GM19455 (cell line): ENCODE measurements around the gene ISG20.
"Not testable (repeated sequence)": the region's sequence is repeated elsewhere in the genome, so short reads cannot be mapped to it uniquely, and the experiment has no call there.

Source experiments
- ATAC-seq: cut with Tn5 transposase; IDR thresholded peaks from one replicate; pipeline ENCODE4 v1.9.1; 2021; ENCODE audit not compliant: unreplicated experiment

Gene ISG20

GRCh38 chr15:88618686-88619085 lies 20.1 kb upstream of the ISG20 start:
- no peak for ATAC-seq

GRCh38 chr15:88619796-88620195 lies 19.0 kb upstream of the ISG20 start:
- ATAC-seq, result no peak

- ATAC-seq, result peak; percentile 88
Measured at GRCh38 chr15:88620995-88621772, 17.6 kb upstream of the ISG20 start, which contains the start of gene AEN. TSS of gene AEN (plus strand) at chr15:88621340. CDS start at chr15:88626210, 4,870 bp downstream.

GRCh38 chr15:88621789-88622604 lies 16.8 kb upstream of the ISG20 start:
- peak; percentile 34 for ATAC-seq

DNA sequence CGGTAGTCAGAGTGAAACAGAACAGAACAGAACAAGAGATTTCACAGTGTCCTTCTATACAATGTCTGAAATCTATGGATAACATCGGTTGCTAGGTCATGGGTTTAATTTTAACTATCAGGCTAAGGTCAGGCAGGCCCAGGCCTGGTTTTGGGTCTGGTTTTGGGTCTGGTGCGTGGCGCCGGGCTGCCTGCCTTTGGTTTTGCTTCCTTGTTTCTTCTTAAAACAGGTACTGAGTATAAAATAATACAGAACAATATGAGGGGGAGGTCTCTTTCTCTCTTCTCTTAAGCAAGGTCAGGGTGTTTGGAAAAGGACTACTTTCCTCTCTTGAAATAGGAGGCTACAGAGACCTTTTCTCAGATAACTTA lies 16.2 kb upstream of the ISG20 start:
- no peak for ATAC-seq

GRCh38 chr15:88623061-88623460 lies 15.8 kb upstream of the ISG20 start:
- ATAC-seq, result no peak

- no peak for ATAC-seq
Measured at GRCh38 chr15:88623632-88624031, 15.2 kb upstream of the ISG20 start.

- peak; percentile 39 for ATAC-seq
Measured at GRCh38 chr15:88624156-88624970, 14.5 kb upstream of the ISG20 start.

- no peak for ATAC-seq
Measured at GRCh38 chr15:88624971-88625490, 13.8 kb upstream of the ISG20 start.

DNA sequence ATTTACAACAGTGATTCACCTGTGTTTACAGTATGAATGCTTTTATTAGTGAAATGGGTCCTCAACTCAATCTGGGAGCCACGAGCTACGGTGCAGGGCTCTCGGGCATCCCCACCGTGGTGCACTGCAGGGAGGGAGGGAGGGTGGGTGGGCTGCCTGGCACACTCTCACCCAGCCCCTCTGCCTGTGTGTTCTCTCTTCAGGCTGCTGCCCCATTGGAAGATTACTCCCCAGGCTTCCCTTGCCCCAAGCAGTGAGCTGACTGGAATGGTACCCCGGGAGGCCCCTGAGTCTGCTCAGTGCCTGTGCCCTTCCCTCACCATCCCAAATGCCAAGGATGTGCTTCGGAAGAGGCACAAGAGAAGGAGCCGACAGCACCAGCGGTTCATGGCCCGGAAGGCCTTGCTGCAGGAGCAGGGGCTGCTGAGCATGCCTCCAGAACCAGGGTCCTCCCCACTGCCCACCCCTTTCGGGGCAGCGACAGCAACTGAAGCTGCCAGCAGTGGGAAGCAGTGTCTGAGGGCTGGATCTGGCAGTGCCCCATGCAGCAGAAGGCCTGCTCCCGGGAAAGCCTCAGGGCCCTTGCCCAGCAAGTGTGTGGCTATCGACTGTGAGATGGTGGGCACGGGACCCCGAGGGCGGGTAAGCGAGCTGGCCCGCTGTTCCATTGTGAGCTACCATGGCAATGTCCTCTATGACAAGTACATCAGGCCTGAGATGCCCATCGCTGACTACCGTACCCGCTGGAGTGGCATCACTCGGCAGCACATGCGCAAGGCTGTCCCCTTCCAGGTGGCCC lies 12.7 kb upstream of the ISG20 start:
- ATAC-seq, result no peak

GRCh38 chr15:88627463-88627862 lies 11.4 kb upstream of the ISG20 start:
- peak; percentile 44 for ATAC-seq

- no peak for ATAC-seq
Measured at GRCh38 chr15:88628018-88628654, 10.7 kb upstream of the ISG20 start.

- ATAC-seq, result no peak
Measured at GRCh38 chr15:88629071-88629470, 9.7 kb upstream of the ISG20 start.

- ATAC-seq, result no peak
Measured at GRCh38 chr15:88630141-88630721, 8.6 kb upstream of the ISG20 start.

- ATAC-seq, result no peak
Measured at GRCh38 chr15:88630798-88631463, 7.9 kb upstream of the ISG20 start.

- no peak for ATAC-seq
Measured at GRCh38 chr15:88631464-88632028, 7.3 kb upstream of the ISG20 start.

GRCh38 chr15:88632797-88633196 lies 6.0 kb upstream of the ISG20 start:
- ATAC-seq, result not testable (repeated sequence)

DNA sequence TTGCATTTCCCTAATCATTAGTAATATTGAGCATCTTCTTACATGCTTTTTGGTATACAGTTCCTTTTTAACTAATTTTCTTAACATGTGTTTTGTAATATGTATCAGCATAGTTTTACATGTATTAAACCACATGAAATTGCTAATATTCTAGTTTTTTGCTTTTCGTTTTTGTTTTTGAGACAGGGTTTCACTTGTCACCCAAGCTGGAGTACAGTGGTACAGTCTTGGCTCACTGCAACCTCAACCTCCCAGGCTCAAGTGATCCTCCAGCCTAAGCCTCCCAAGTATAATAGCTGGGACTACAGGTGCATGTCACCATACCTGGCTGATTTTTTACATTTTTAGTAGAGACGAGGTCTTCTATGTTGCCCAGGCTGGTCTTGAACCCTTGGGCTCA lies 4.4 kb upstream of the ISG20 start:
- no peak for ATAC-seq

DNA sequence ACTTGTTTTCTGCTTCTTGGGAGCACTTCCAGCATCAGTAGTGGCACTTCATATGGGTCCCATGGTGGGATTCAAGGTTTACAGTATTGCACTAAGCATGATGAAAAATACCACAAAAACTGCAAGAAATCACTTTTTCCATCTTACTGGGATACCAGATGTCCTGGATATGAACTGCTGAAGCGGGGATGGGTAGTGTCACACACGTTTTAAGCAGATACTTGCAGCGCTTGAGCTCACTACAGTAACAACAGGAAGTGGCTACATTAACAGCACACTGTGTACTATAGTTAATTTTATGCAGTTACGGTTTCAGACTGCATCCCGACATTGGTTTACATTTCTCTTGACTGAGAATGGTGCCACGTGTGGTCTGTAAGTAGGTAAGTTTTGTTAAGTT lies 3.5 kb upstream of the ISG20 start:
- peak; percentile 34 for ATAC-seq
